GM12875 (cell line): ENCODE data around the gene KIFC1.

Experiments used
- H3K4me3 ChIP-seq: one replicate; pipeline ENCODE4 v1.5.1; 2011; ENCODE audit warnings: low read depth, low read length, control low read depth
- CTCF ChIP-seq: IDR thresholded peaks from 2 replicates; pipeline ENCODE4 v1.5.1; 2011; ENCODE audit warnings: low read depth, mild to moderate bottlenecking, control low read depth, inconsistent platforms, low read length, moderate library complexity, borderline replicate concordance; ENCODE audit not compliant: insufficient read depth

Gene KIFC1

DNA sequence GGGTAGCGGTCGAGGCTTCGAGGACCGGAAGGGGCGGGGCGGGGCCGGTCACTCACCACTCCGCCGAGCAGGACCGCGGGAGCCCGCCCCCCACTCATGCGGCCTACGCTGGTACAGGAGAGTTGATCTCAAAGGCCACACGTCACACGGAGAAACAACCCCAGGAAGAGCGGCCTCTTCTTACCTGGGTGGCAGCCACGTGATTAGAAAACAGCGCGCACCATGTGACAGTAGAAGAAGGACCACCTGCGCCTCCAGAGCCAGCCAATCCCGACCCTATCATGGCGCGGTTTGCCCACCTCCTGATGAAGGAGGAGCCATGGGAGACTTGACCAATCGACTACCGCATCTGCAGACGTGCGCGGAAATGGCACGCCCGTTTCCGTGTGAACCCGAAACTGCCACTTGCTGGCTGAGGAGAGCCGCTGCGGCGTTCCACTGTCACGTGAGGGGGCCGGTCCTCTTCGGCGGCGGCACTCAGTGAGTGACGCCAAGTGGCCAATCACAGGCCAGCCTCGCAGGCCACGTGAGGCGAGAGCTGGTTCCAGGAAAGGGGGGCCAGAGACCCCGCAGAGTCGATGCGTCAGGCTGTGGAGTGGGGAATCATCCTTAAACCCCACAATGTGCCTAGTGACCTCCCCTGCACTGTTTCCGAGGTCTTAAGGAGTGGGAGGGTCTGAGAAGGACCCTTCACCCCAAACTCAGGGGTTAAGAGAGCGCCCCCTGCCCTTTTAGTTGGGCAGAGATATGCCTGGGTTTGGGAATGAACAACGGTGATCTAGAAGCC is 26.5 kb downstream of the KIFC1 start, which contains the start of gene CUTA:
TSS of gene CUTA (minus strand) at position 205 of the 787 bp plus-strand sequence. CDS start at position 98, 107 bp downstream.
- peak; percentile 48; the same call in 1 of the 2 replicates for TF ChIP-seq CTCF
- H3K4me3 ChIP-seq: peak within 1 kb of the TSS; percentile 54

GRCh38 chr6:33418690-33419291 is 27.2 kb downstream of the KIFC1 start:
- peak overlapping the region; percentile 22 for H3K4me3 ChIP-seq
- TF ChIP-seq CTCF: no peak

DNA sequence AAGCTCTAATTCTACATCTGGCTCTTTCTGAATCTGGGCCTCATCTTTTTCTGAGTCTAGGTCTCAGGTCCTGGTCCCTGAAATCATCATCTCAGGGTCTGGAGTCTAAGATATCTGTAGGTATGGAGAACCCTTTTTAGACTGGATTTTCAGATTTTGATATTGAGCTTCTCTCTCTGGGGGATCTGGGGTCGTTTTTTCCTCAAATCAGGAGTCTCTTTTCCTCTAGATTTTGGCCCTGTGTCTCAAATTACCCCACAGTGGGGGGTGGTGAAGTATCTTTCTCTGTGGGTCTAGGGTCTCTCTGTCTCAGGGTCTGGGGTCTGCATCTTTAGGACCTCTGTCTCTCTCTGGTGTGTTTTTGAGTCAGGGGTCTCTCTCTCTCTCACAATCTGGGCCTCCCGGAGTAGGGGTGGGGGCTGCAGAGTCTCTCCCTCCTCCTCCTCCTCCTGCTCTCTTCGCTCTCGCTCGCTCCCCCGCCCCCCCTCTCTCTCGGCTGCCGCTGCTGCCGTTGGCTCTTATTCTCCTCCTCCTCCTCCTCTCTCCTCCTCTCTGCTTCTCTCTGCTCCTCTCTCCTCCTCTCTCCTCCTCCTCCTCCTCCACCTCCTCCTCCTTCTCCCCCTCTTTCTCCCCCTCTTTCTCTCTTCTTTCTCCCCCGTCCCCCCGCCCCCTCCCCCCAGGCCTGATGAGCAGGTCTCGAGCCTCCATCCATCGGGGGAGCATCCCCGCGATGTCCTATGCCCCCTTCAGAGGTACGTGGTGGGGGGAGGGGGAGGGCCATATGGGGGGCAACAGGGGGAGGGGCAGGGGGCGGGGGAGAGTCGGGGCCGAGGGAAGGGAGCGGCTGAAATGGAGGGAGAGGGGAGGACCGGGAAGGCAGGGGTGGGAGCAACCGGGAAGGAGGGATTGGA is 28.2 kb downstream of the KIFC1 start, which contains the start of gene SYNGAP1:
TSS of gene SYNGAP1 (plus strand) at position 486 of the 911 bp plus-strand sequence. CDS start at position 686, 200 bp downstream.
- TF ChIP-seq CTCF: no peak
- no peak within 1 kb of the TSS for H3K4me3 ChIP-seq

- H3K4me3 ChIP-seq: no peak overlapping the region
Observed at GRCh38 chr6:33420491-33421343, 29.1 kb downstream of the KIFC1 start.

DNA sequence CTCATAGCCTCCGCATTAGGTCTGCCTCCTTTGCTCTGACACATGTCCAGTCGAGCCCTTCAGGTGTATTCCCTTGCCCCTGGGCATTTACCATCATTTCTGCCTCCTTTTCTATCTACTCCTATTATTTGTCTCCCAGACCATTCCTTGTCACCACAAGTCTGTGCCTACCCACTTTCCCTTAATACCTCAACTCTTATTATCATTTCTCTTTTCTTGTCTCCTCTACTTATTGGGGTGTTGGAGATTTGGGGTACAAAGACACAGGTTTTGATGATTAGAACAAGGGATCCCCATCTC is 29.7 kb downstream of the KIFC1 start:
- H3K4me3 ChIP-seq: no peak overlapping the region
- TF ChIP-seq CTCF: no peak

More at GRCh38 chr6:33420491-33421343, 29.1 kb downstream of the KIFC1 start:
- TF ChIP-seq CTCF: no peak

DNA sequence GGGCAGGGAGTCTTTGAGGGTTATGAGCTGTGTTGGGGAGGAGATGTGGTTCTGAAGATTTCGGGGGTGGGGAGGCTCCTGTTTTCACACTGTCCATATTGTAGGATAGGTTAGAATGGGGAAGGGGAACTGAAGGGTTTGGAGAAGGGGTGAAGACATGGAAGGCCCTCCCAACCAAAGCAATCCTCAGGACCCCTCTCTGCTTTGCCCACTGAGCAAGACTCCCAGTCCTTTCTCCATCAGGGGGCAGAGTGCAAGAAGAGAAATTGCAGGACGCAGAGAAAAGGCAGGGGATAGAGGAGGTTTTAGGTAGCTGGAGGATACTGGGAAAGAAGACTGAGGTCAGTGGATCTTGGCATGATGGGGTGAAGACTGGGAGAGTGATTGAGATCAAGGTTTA is 32.2 kb downstream of the KIFC1 start:
- TF ChIP-seq CTCF: no peak
- no peak overlapping the region for H3K4me3 ChIP-seq
